GM15510 (cell line): ENCODE results near the gene CLTA.

ENCODE experiments used
- POLR2A ChIP-seq: IDR thresholded peaks from 3 replicates; pipeline ENCODE4 v1.6.1; 2011; ENCODE audit warnings: borderline replicate concordance; ENCODE audit not compliant: insufficient read length; ENCODE audit errors: extremely low read depth

CLTA gene

GRCh38 chr9:36190388-36191289 lies at the start of gene CLTA:
Gene CLTA (plus strand): TSS chr9:36190921. CDS start chr9:36191057, 136 bp downstream.
- TF ChIP-seq POLR2A = peak; percentile 99

- no peak for TF ChIP-seq POLR2A
Observed at GRCh38 chr9:36141288-36141687, 49.4 kb upstream of the CLTA start.

GRCh38 chr9:36141761-36142160 lies 49.0 kb upstream of the CLTA start:
- TF ChIP-seq POLR2A = no peak

GRCh38 chr9:36142510-36143244 lies 48.0 kb upstream of the CLTA start:
- no peak for TF ChIP-seq POLR2A

GRCh38 chr9:36143245-36143641 lies 47.5 kb upstream of the CLTA start:
- no peak for TF ChIP-seq POLR2A

- TF ChIP-seq POLR2A = no peak
Observed at GRCh38 chr9:36144309-36145232, 46.1 kb upstream of the CLTA start.

- no peak for TF ChIP-seq POLR2A
Observed at GRCh38 chr9:36145970-36146369, 44.8 kb upstream of the CLTA start.

GRCh38 chr9:36146651-36147050 lies 44.1 kb upstream of the CLTA start:
- no peak for TF ChIP-seq POLR2A

GRCh38 chr9:36147441-36148175 lies 43.1 kb upstream of the CLTA start:
- TF ChIP-seq POLR2A = no peak

GRCh38 chr9:36148311-36149051 lies 42.2 kb upstream of the CLTA start:
- TF ChIP-seq POLR2A = no peak

- no peak for TF ChIP-seq POLR2A
Observed at GRCh38 chr9:36149197-36149596, 41.5 kb upstream of the CLTA start.

GRCh38 chr9:36150574-36151315 lies 40.0 kb upstream of the CLTA start:
- TF ChIP-seq POLR2A = no peak
